ENCODE measurements around the gene NMNAT1.
"Not testable (repeated sequence)": the region's sequence is repeated elsewhere in the genome, so short reads cannot be mapped to it uniquely, and the experiment has no call there.

Gene NMNAT1

GRCh38 chr1:10021992-10022391 is 78.7 kb downstream of the NMNAT1 start:
- not testable (repeated sequence) for H3K27me3 Mint-ChIP-seq, H3K27ac Mint-ChIP-seq, ATAC-seq, H3K4me1 Mint-ChIP-seq, H3K4me3 Mint-ChIP-seq, H3K36me3 Mint-ChIP-seq, H3K9me3 Mint-ChIP-seq

GRCh38 chr1:10022656-10023055 is 79.4 kb downstream of the NMNAT1 start:
- no peak overlapping the region for H3K27ac Mint-ChIP-seq
- no peaks in the 10 kb centered on the region for H3K9me3 Mint-ChIP-seq
- no peak for ATAC-seq
- no peaks in the 10 kb centered on the region for H3K27me3 Mint-ChIP-seq
- H3K4me3 Mint-ChIP-seq, result no peak overlapping the region
- H3K36me3 Mint-ChIP-seq, result no peaks in the 10 kb centered on the region
- H3K4me1 Mint-ChIP-seq, result peaks cover 7% of the 10 kb centered on the region

- Mint-ChIP-seq H3K36me3 (no peaks in the 10 kb centered on the region), H3K4me1 (no peaks in the 10 kb centered on the region), H3K27ac (no peak overlapping the region), H3K9me3 (no peaks in the 10 kb centered on the region), H3K4me3 (no peak overlapping the region), H3K27me3 (no peaks in the 10 kb centered on the region)
- ATAC-seq, result no peak
Observed at GRCh38 chr1:10025354-10025753, 82.1 kb downstream of the NMNAT1 start.

DNA sequence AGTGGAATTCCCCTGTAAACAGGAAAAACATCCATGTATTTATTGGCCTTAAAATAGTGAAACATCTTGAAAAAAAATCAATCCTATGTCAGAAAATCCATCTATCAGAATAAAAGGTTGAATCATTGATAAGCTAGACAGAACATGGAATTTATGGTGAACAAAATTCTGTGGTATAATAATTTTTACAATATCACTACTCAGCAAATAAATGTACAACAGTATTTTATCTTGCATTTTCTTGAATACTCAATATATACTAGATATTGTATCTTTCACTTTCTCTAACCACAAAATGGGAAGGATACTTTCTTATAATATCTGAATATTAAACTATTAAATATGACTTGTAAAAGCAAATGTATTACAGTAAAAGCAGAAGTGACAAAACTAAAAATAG is 83.8 kb downstream of the NMNAT1 start:
- no peaks in the 10 kb centered on the region for H3K27me3 Mint-ChIP-seq
- no peaks in the 10 kb centered on the region for H3K36me3 Mint-ChIP-seq
- no peak for ATAC-seq
- no peaks in the 10 kb centered on the region for H3K9me3 Mint-ChIP-seq
- peaks cover 2% of the 10 kb centered on the region for H3K4me1 Mint-ChIP-seq
- H3K4me3 Mint-ChIP-seq, result no peak overlapping the region
- no peak overlapping the region for H3K27ac Mint-ChIP-seq

DNA sequence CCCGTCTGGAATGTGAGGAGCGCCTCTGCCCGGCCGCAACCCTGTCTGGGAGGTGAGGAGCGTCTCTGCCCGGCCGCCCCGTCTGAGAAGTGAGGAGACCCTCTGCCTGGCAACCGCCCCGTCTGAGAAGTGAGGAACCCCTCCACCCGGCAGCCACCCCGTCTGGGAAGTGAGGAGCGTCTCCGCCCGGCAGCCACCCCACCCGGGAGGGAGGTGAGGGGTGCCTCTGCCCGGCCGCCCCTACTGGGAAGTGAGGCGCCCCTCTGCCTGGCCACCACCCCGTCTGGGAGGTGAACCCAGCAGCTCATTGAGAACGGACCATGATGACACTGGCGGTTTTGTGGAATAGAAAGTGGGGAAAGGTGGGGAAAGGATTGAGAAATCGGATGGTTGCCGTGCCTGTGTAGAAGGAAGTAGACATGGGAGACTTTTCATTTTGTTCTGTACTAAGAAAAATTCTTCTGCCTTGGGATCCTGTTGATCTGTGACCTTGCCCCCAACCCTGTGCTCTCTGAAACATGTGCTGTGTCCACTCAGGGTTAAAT is 85.8 kb downstream of the NMNAT1 start:
- not testable (repeated sequence) for H3K9me3 Mint-ChIP-seq, H3K27me3 Mint-ChIP-seq, ATAC-seq, H3K4me3 Mint-ChIP-seq, H3K36me3 Mint-ChIP-seq, H3K27ac Mint-ChIP-seq
- peaks cover 19% of the 10 kb centered on the region for H3K4me1 Mint-ChIP-seq

DNA sequence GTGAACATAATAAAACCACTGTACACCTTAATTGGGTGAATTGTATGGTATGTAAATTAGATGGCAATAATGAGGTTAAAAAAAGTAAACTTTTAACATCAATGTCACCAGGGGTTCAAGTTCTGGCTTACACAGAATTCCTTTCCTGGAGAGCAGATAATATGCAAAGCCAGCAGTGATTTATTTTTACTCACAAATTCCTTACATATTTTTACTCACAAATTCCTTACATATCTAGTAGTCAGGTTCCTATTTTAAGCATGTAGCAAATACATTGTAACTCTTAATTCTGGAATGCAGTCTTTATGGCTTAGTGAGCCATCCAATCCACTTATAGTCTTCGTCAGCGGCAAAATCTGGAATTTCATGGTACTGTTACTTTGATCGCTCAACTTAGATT is 88.2 kb downstream of the NMNAT1 start:
- no peaks in the 10 kb centered on the region for H3K9me3 Mint-ChIP-seq

DNA sequence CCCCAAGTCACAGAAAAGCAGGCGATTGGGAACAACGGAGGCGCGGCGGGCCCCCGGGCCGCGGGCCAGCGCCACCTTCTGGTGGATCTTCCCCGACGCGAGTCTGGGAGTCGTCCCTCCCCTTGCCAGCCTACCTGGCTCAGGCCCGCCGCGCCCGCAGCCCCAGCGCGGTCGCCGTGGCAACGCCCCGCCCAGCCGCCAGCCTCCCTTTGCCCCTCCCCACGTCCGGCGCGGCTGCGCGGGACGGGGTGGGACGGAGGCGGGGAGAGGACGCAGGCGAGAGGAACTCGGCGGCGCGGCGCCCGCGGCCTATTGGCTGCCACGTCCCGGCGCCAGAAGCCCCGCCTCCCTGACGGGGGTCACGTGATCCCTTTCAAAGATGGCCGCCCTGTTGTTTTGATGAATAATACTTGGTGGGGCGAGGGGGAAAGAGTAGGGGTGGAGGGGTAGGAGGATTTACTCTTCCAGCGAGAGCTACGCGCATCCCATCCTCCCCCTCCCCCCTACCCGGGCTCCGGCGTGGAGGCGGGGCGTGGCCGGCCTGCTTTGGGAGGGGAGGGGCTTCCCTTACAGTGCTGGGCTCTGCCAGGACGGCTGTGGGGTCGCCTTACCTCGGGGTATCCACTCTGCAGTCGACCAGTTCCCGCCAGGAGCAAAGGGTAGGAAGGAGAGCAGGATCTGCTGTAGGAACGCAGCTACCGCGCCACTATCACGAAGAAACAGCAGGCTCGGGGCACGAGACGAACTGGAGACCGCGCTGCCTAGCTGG is 89.5 kb downstream of the NMNAT1 start, which contains the start of gene UBE4B:
Gene UBE4B, plus strand, starts transcription at position 369 of the 769 bp plus-strand sequence. CDS start 713 bp downstream, outside the sequence.
- peaks cover 34% of the 10 kb centered on the region for H3K4me1 Mint-ChIP-seq
- H3K27ac Mint-ChIP-seq, result peak within 1 kb of the TSS; percentile 97
- no peaks in the 10 kb centered on the region for H3K9me3 Mint-ChIP-seq
- no peaks in the 10 kb centered on the region for H3K36me3 Mint-ChIP-seq
- H3K27me3 Mint-ChIP-seq, result no peaks in the 10 kb centered on the region
- peak within 1 kb of the TSS; percentile 99 for H3K4me3 Mint-ChIP-seq
- peak; percentile 100 for ATAC-seq

More for the DNA sequence above, 88.2 kb downstream of the NMNAT1 start:
- no peak for ATAC-seq
- Mint-ChIP-seq H3K4me1 (peaks cover 34% of the 10 kb centered on the region), H3K4me3 (no peak overlapping the region), H3K36me3 (no peaks in the 10 kb centered on the region), H3K27me3 (no peaks in the 10 kb centered on the region), H3K27ac (no peak overlapping the region)

- Mint-ChIP-seq H3K9me3 (no peaks in the 10 kb centered on the region), H3K4me3 (peak overlapping the region; percentile 99), H3K27me3 (no peaks in the 10 kb centered on the region), H3K36me3 (no peaks in the 10 kb centered on the region), H3K4me1 (peaks cover 34% of the 10 kb centered on the region), H3K27ac (peak overlapping the region; percentile 97)
- ATAC-seq, result peak; percentile 31
Observed at GRCh38 chr1:10033359-10033845, 90.1 kb downstream of the NMNAT1 start.
